ENCODE data around the gene HAGHL.

GRCh38 chr16:693766-694165, 33.1 kb upstream of the HAGHL start:
- TF ChIP-seq, protein P1, sequence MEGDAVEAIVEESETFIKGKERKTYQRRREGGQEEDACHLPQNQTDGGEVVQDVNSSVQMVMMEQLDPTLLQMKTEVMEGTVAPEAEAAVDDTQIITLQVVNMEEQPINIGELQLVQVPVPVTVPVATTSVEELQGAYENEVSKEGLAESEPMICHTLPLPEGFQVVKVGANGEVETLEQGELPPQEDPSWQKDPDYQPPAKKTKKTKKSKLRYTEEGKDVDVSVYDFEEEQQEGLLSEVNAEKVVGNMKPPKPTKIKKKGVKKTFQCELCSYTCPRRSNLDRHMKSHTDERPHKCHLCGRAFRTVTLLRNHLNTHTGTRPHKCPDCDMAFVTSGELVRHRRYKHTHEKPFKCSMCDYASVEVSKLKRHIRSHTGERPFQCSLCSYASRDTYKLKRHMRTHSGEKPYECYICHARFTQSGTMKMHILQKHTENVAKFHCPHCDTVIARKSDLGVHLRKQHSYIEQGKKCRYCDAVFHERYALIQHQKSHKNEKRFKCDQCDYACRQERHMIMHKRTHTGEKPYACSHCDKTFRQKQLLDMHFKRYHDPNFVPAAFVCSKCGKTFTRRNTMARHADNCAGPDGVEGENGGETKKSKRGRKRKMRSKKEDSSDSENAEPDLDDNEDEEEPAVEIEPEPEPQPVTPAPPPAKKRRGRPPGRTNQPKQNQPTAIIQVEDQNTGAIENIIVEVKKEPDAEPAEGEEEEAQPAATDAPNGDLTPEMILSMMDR (IDR thresholded peaks at IDR 0.05): no peak
- TF ChIP-seq POLR2A (IDR thresholded peaks at IDR 0.05): no peak
